Stimulated activated naive CD8-positive, alpha-beta T cell treated with anti-CD3 and anti-CD28 coated beads, Interleukin-15, amount 100 ng/mL, for 72 hours (primary cell): ENCODE results near the gene AOPEP.
"Not testable (repeated sequence)": the region's sequence is repeated elsewhere in the genome, so short reads cannot be mapped to it uniquely, and the experiment has no call there.

Source experiments
- ATAC-seq: fragments of 150-1000 bp; cut with Tn5 transposase; 2 replicates; pipeline ENCODE4 v1.10.0; 2021; ENCODE audit warnings: mild to moderate bottlenecking, moderate library complexity
- DNase-seq, 2 donors: peaks; one replicate each; pipeline ENCODE4 v3.0.0; 2021 to 2022
- H3K27ac Mint-ChIP-seq, 2 donors: one replicate each; pipeline ENCODE4 v1.8.0; 2022; ENCODE audit warnings: mild to moderate bottlenecking in 2 of 2, mixed read lengths in 2 of 2, moderate library complexity in 2 of 2
- H3K27me3 Mint-ChIP-seq: one replicate; pipeline ENCODE4 v1.8.0; 2022; ENCODE audit warnings: mixed read lengths
- H3K4me1 Mint-ChIP-seq: one replicate; pipeline ENCODE4 v1.8.0; 2022; ENCODE audit warnings: mild to moderate bottlenecking, mixed read lengths
- H3K4me3 Mint-ChIP-seq, 2 donors: one replicate each; pipeline ENCODE4 v1.8.0; 2022; ENCODE audit warnings: mild to moderate bottlenecking in 2 of 2, mixed read lengths in 2 of 2, moderate library complexity in 1 of 2
- H3K9me3 Mint-ChIP-seq, 2 donors: one replicate each; pipeline ENCODE4 v1.8.0; 2022; ENCODE audit warnings: mixed read lengths in 2 of 2

Gene AOPEP

GRCh38 chr9:94866770-94867169 is 140.3 kb downstream of the AOPEP start:
- ATAC-seq = no peak
- peaks cover 50% of the 10 kb centered on the region for H3K4me1 Mint-ChIP-seq
- peaks cover 0 to 8% of the 10 kb centered on the region in 2 donors for H3K9me3 Mint-ChIP-seq
- no peak for DNase-seq
- H3K27ac Mint-ChIP-seq = no peak overlapping the region
- H3K4me3 Mint-ChIP-seq = no peak overlapping the region
- peaks cover 7% of the 10 kb centered on the region for H3K27me3 Mint-ChIP-seq

- peaks cover 49% of the 10 kb centered on the region for H3K4me1 Mint-ChIP-seq
- DNase-seq (no peak), ATAC-seq (no peak)
- no peak overlapping the region for H3K4me3 Mint-ChIP-seq
- H3K27ac Mint-ChIP-seq = no peak overlapping the region
- H3K9me3 Mint-ChIP-seq = peaks cover 0 to 8% of the 10 kb centered on the region in 2 donors
- H3K27me3 Mint-ChIP-seq = peaks cover 5% of the 10 kb centered on the region
Observed at GRCh38 chr9:94867281-94867841, 140.9 kb downstream of the AOPEP start.

GRCh38 chr9:94867842-94868312 is 141.4 kb downstream of the AOPEP start:
- ATAC-seq = no peak
- DNase-seq = no peak
- peaks cover 44% of the 10 kb centered on the region for H3K4me1 Mint-ChIP-seq
- H3K4me3 Mint-ChIP-seq = no peak overlapping the region
- no peaks in the 10 kb centered on the region for H3K27me3 Mint-ChIP-seq
- no peak overlapping the region for H3K27ac Mint-ChIP-seq
- peaks cover 0 to 8% of the 10 kb centered on the region in 2 donors for H3K9me3 Mint-ChIP-seq

GRCh38 chr9:94868464-94868863 is 142.0 kb downstream of the AOPEP start:
- no peaks in the 10 kb centered on the region for H3K27me3 Mint-ChIP-seq
- H3K27ac Mint-ChIP-seq = no peak overlapping the region
- peaks cover 41% of the 10 kb centered on the region for H3K4me1 Mint-ChIP-seq
- no peak for ATAC-seq
- H3K9me3 Mint-ChIP-seq = peaks cover 0 to 8% of the 10 kb centered on the region in 2 donors
- no peak for DNase-seq
- no peak overlapping the region for H3K4me3 Mint-ChIP-seq

- no peak overlapping the region for H3K27ac Mint-ChIP-seq
- DNase-seq (peak in 1 of 2 donors; percentile 15), ATAC-seq (peak; percentile 33)
- H3K9me3 Mint-ChIP-seq = peaks cover 0 to 8% of the 10 kb centered on the region in 2 donors
- H3K4me3 Mint-ChIP-seq = no peak overlapping the region
- peaks cover 31% of the 10 kb centered on the region for H3K4me1 Mint-ChIP-seq
- no peaks in the 10 kb centered on the region for H3K27me3 Mint-ChIP-seq
Observed at GRCh38 chr9:94869415-94869843, 142.9 kb downstream of the AOPEP start.

- Mint-ChIP-seq H3K4me1 (peaks cover 32% of the 10 kb centered on the region), H3K27me3 (no peaks in the 10 kb centered on the region), H3K27ac (no peak overlapping the region), H3K4me3 (peak overlapping the region in 1 of 2 donors; percentile 33), H3K9me3 (peaks cover 0 to 8% of the 10 kb centered on the region in 2 donors)
- DNase-seq (no peak), ATAC-seq (no peak)
Observed at GRCh38 chr9:94870465-94870792, 143.9 kb downstream of the AOPEP start.

- DNase-seq (peak in 1 of 2 donors; percentile 34), ATAC-seq (peak; percentile 92)
- Mint-ChIP-seq H3K9me3 (peaks cover 0 to 8% of the 10 kb centered on the region in 2 donors), H3K4me3 (peak overlapping the region; percentile 10 to 33), H3K27me3 (no peaks in the 10 kb centered on the region), H3K27ac (peak overlapping the region in 1 of 2 donors; percentile 36), H3K4me1 (peaks cover 37% of the 10 kb centered on the region)
Observed at GRCh38 chr9:94870793-94871558, 144.5 kb downstream of the AOPEP start.

GRCh38 chr9:94872083-94872833 is 145.8 kb downstream of the AOPEP start:
- peaks cover 38% of the 10 kb centered on the region for H3K4me1 Mint-ChIP-seq

GRCh38 chr9:94872891-94873511 is 146.5 kb downstream of the AOPEP start:
- DNase-seq = no peak
- Mint-ChIP-seq H3K4me3 (no peak overlapping the region), H3K4me1 (peaks cover 39% of the 10 kb centered on the region), H3K27ac (no peak overlapping the region), H3K9me3 (peaks cover under 1 to 8% of the 10 kb centered on the region in 2 donors), H3K27me3 (no peaks in the 10 kb centered on the region)
- ATAC-seq = no peak

More at GRCh38 chr9:94872083-94872833, 145.8 kb downstream of the AOPEP start:
- Mint-ChIP-seq H3K27ac (no peak overlapping the region), H3K9me3 (peaks cover 0 to 8% of the 10 kb centered on the region in 2 donors), H3K27me3 (no peaks in the 10 kb centered on the region), H3K4me3 (no peak overlapping the region)
- DNase-seq (no peak), ATAC-seq (no peak)

- Mint-ChIP-seq H3K27ac (no peak overlapping the region), H3K27me3 (no peaks in the 10 kb centered on the region), H3K4me1 (peaks cover 51% of the 10 kb centered on the region), H3K9me3 (peaks cover 8% of the 10 kb centered on the region in 2 donors), H3K4me3 (no peak overlapping the region)
- DNase-seq (no peak), ATAC-seq (no peak)
Observed at GRCh38 chr9:94874316-94874715, 147.8 kb downstream of the AOPEP start.

GRCh38 chr9:94875300-94876020 is 149.0 kb downstream of the AOPEP start:
- H3K4me3 Mint-ChIP-seq = no peak overlapping the region
- H3K27ac Mint-ChIP-seq = no peak overlapping the region

GRCh38 chr9:94878804-94879203 is 152.3 kb downstream of the AOPEP start:
- H3K4me1 Mint-ChIP-seq = peaks cover 22% of the 10 kb centered on the region
- DNase-seq (peak; percentile 12 to 35), ATAC-seq (peak; percentile 87)
- not testable (repeated sequence) for H3K27ac Mint-ChIP-seq, H3K27me3 Mint-ChIP-seq, H3K9me3 Mint-ChIP-seq
- H3K4me3 Mint-ChIP-seq = peak overlapping the region in 1 of 2 donors; percentile 33

More at GRCh38 chr9:94875300-94876020, 149.0 kb downstream of the AOPEP start:
- peaks cover 40% of the 10 kb centered on the region for H3K4me1 Mint-ChIP-seq
- DNase-seq (no peak), ATAC-seq (no peak)
- H3K9me3 Mint-ChIP-seq = peaks cover 8% of the 10 kb centered on the region in 2 donors
- no peaks in the 10 kb centered on the region for H3K27me3 Mint-ChIP-seq

- H3K27me3 Mint-ChIP-seq = no peaks in the 10 kb centered on the region
- H3K4me3 Mint-ChIP-seq = peak overlapping the region in 1 of 2 donors; percentile 33
- ATAC-seq (no peak), DNase-seq (no peak)
- peaks cover 0 to 8% of the 10 kb centered on the region in 2 donors for H3K9me3 Mint-ChIP-seq
- H3K4me1 Mint-ChIP-seq = peaks cover 22% of the 10 kb centered on the region
- H3K27ac Mint-ChIP-seq = no peak overlapping the region
Observed at GRCh38 chr9:94879230-94879629, 152.7 kb downstream of the AOPEP start.

GRCh38 chr9:94881023-94881422 is 154.5 kb downstream of the AOPEP start:
- ATAC-seq (no peak), DNase-seq (no peak)
- peaks cover 0 to 8% of the 10 kb centered on the region in 2 donors for H3K9me3 Mint-ChIP-seq
- no peaks in the 10 kb centered on the region for H3K27me3 Mint-ChIP-seq
- no peak overlapping the region for H3K4me3 Mint-ChIP-seq
- H3K27ac Mint-ChIP-seq = no peak overlapping the region
- peaks cover 16% of the 10 kb centered on the region for H3K4me1 Mint-ChIP-seq

- H3K9me3 Mint-ChIP-seq = peaks cover 0 to 8% of the 10 kb centered on the region in 2 donors
- no peak overlapping the region for H3K4me3 Mint-ChIP-seq
- DNase-seq = no peak
- no peak overlapping the region for H3K27ac Mint-ChIP-seq
- H3K4me1 Mint-ChIP-seq = peaks cover 16% of the 10 kb centered on the region
- no peak for ATAC-seq
- no peaks in the 10 kb centered on the region for H3K27me3 Mint-ChIP-seq
Observed at GRCh38 chr9:94881454-94881853, 155.0 kb downstream of the AOPEP start.
